NCI-H146 (cell line): ENCODE measurements around the gene EBF4.

Experiments used
- DNase-seq: peaks from one replicate; lab custom pipeline; 2025; lab: John Stamatoyannopoulos, UW

EBF4 gene

DNA sequence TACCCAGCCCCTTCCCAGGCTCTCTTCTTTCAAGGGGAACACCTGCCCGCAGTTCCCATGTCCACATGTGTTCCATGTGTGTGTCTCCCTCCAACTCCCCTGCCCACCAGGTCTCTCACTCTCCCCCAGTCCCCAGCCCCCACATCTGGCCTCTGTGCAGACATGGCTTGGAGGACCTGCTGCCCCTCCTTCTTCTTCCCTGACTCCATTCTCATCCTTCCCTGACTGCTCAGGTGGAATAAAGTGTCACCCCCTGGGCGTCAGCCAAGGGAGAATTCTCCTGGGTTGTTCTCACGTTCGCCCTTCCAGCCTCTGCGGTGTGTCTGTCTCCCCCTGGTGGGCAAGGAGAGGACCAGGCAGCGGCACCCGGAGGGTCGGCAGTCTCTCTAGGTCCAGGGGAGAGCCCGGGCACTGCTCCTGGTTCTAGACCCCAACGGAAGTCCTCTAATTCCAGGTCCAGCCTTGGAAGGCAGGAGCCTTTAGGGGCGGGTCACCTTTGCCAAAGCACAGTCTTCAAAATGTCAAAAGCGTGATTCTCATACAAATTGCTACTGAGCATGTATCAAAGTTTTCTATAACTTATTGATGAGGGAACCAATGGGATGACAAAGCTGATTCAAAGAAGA is 50.5 kb downstream of the EBF4 start:
- DNase-seq: peak; percentile 73

DNA sequence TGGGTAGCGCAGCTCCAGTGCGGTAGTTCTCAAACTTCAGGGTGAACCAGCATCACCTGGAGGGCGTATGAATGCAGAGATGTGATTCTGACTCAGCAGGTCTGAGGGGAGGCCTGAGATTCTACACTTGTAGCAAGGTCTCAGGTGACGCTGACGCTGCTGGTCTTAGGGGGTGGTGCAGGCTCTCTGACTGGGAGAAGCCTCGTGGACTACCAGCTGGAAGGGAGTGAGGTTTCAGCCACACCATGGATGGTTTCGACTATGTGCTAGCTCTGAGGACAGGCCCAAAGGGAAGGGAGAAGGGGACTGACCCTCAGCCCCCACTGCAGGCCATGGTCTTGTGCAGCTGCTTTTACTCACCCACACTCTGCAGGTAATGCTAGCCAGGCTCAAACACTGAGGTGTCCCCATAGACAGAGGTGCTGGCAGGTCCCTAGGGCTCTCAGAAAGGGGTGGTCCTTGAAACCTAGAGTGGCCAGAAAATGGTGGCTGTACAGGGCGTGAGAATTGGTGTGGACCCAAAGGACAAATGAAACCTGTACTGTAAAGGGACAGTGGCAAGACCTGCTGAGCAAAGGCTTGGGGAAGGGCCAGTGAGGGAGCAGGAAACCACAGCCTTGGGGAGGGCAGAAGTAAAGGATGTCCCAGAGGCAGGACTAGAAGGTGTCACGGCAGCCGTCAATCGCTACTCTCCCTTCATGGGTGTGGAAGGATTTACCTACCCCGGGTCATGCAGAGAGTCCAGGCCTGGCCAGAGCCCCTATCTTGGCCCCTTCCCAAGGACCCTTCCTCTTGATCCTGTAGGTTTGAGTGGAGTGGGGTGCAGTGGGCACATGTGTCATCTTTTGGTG is 52.7 kb downstream of the EBF4 start:
- no peak for DNase-seq

DNA sequence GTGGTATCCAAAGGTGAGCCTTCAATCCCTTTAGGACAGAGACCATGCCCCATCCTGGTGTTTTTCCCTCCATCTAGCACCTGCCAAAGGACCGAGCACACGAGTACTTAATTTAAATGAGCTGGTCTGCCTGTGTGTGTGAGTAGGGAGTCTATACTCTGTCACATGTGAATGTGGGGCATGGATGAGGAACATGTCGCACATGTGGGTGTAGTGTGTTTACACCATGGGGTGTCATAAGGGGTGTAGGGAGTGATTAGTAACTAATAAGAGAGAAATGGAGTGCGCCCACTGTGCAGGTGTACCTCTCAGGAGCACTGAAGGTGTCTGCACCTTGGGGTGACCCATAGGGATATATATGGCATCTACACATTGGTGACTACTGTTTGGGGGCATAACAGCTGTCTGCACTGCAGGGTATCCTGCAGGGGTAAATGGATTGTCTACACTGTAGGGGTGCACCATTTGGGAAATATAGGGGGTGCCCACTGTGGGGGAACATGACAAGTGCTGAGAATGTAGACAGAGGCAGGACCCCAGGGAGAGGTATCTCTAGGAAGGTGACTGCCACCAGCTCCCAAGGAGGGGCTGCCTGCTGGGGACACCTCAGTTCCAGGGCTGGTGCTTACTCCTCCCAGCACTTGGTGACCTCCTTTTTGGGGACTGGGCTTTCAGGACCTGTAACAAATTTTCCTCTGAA is 53.5 kb downstream of the EBF4 start:
- DNase-seq: no peak

- no peak for DNase-seq
Observed at GRCh38 chr20:2746636-2747265, 54.2 kb downstream of the EBF4 start.

- DNase-seq: no peak
Observed at GRCh38 chr20:2747676-2748235, 55.2 kb downstream of the EBF4 start.

DNA sequence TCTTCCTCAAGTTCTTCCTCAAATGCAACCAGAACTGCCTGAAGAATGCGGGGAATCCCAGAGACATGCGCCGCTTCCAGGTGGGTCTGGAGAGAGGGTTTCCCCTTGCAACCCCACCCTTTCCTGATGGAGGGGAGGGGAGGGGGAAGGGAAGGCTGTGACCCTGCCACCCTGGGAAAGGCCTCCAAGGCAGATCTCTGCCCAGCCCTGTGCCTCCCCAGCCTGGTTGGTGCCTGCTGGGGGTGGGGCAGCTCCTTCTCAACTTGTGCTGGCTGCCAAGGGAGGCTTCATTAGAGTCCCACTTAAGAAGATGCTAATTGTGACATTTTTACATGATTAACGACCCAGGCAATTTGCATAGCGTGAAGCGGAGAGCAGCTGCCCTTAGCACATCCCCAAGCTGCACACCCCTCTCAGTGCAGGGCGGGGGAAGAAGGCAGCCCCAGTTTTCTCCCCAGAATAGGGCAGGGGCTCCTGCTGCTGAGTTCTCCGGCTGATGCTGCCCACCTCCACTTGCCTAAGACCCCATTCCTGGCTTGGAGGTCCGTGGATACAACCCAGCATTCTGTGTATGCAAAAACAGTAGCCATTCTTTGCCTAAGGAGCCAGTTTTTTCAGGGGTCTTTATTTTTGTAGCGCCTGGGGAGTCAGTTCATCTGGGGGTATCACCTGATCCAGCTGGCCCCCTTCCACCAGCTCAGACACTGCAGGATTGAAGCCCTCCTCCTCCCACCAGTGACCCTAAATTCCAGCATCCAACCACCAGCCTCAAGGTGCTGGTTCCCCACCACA is 56.2 kb downstream of the EBF4 start:
- no peak for DNase-seq

DNA sequence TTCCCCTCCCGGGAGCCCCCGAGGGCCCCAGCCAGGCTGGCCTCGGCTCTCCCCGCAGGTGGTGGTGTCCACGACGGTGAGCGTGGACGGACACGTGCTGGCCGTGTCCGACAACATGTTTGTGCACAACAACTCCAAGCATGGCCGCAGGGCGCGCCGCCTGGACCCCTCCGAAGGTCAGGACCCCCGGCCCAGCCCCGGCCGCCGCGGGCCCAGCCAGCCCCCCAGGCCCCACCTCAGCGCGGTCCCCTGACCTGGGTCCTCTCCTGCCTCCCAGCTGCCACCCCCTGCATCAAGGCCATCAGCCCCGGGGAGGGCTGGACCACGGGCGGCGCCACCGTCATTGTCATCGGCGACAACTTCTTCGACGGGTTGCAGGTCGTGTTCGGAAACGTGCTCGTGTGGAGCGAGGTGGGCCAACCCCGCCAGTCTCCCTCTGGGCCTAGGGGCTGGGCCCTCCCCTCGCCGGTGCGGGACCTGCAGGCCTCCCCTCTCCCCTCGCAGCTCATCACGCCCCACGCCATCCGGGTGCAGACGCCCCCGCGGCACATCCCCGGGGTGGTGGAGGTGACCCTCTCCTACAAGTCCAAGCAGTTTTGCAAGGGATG is 56.9 kb downstream of the EBF4 start:
- DNase-seq: no peak

GRCh38 chr20:2749951-2750490 is 57.4 kb downstream of the EBF4 start:
- DNase-seq: no peak

GRCh38 chr20:2750491-2751251 is 58.1 kb downstream of the EBF4 start:
- no peak for DNase-seq

- DNase-seq: peak; percentile 27
Observed at GRCh38 chr20:2751347-2751877, 58.8 kb downstream of the EBF4 start.

GRCh38 chr20:2751878-2752566 is 59.4 kb downstream of the EBF4 start:
- peak; percentile 63 for DNase-seq

GRCh38 chr20:2752567-2753460 is 60.2 kb downstream of the EBF4 start:
- peak; percentile 56 for DNase-seq

DNA sequence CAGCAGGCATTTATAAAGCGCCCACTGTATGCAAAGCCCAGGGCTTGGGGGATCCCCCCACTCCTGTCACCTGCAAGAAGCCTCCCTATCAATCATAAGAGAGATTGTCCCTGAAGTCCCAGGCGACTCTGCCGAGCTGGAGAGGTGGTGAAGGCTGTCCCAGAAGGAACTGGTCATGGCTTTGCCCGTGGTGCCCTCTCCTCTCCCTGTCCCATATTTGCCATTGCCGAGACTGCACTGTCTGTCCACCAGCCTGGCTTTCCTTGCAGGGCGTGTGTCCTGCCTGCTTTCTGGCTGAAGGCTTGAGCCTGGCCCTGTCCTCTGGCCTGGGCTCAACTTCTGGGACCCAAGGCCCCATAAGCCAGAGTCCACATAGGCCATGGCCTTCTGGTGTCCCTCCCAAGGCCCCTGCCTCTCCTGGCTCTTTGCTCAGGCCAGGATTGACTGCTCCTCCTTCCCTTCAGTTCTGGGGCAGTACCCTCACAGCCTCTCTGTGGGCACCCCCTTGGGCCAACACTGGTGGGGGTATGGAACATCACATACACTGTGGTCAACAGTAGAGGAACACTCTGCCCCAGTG is 61.0 kb downstream of the EBF4 start:
- DNase-seq: no peak

DNA sequence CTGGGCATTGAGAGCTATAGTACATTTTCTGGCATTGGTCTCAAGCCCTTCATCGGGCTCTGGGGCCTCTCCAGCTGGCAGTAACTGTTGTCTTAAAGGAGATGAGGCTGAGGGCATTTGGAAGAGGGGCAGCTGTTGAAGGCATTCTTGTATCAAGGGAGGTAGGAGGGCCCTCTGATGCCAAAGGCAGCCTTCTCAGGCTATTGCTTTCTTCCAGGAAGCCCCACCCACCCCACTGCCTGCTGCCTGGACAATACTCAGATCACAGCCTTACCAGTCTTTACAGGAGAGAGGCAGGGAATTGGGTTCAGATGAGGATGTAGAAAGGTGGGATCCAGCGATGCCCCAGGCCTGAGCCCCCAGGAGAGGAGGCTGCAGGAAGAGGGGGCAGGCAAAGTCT is 61.8 kb downstream of the EBF4 start:
- DNase-seq: no peak

DNA sequence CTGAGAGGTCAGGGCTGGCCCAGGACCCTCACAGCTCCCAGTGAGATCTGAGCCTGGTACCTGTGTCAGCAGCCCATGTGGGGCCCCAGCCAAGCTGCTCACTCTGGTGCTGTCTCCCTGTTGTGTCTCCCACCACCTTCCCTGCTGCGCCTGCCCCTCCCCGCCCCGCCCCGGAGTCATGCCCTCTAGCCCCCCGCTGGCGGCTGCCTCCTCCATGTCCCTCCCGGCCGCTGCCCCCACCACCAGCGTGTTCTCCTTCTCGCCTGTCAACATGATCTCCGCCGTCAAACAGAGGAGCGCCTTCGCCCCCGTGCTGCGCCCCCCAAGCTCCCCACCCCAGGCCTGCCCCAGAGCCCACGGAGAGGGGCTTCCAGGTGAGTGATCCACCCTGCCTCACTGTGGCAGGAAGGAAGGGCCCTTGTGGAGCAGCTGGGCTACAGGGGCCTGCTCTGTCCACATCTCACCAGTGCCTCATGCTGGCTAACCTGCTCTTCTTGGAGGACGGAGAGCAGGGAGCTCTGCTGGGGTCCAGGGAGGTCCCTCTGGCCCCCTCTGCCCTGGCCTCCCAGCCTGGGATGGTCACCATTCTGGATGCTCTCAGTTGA is 63.0 kb downstream of the EBF4 start:
- no peak for DNase-seq

GRCh38 chr20:2756056-2756611 is 63.6 kb downstream of the EBF4 start:
- DNase-seq: peak; percentile 14

DNA sequence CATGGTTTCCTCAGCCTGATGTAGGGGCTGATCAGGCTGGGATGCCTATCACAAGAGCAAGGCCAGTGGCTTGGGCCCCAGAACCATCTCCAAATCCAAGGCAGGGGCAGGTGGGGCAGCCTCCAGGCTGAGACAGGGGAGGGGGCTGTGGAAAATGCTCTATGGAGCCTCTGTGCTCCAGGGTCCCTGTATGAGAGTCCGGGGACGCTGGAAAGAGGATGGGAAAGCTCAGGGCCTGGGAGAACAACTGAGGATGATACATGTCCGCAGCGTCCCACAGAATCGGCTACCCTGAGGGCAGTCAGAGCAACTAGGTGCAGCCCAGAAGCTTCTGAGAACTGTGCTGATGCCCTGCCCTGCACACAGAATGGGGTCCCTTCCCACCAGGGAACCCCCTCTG is 64.4 kb downstream of the EBF4 start:
- DNase-seq: no peak
